Effector CD4-positive, alpha-beta T cell (primary cell): ENCODE data around the gene MYO1G.

ENCODE experiments used
- DNase-seq: peaks from one replicate; pipeline ENCODE4 v3.0.0-alpha.2; 2020

The MYO1G gene

GRCh38 chr7:44965937-44966730 lies 12.7 kb downstream of the MYO1G start:
- DNase-seq = no peak

DNA sequence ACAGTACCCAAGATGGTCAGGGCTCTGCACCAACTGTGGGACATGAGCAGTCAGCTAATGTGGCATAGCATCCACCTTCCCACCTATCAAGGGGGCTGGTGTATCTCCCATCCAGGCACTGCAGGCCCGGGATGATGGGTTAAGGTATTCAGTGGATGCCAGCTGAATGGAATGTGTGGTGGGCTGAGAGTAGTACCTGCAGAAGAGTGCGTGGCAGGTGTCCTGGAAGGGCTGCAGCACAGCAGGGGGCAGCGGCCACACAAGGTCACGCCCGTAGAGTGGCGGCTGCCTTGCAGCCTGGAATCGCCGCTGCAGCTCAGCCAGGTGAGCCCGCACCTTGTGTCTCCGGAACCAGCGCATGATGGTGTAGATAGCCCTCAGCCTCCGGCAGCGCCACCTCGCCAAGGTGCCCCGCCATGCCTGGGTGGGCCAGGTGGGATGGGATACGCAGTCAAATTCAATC lies 13.3 kb downstream of the MYO1G start:
- no peak for DNase-seq

DNA sequence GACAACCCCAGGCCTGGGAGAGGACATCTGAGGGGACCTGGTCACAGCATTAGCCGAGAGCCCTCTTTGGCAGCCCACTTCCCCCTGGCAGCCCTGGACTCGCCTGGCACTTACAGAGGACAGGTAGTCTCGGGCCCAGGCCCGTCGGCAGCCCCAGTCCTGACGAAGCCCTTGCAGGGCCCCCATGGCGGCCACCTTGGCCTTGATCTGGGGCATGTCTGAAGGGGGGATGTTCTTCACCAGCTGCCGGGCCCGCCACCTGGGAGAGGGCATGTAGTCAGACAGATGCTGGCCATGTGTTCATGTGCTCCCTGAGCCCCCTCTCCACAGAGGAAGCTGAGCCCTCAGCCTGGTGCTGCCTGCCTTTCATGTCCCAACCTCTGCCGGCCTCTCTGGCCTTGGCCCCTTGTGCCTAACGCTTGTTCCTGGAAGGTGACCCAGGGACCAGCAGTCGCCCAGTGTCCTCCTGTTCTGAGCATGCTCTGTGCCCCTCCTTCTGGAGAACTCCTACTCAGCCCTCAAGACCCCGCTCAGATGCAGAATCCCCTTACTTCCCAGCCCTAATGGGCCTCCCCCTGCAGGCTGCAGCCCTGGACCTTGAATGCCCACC lies 13.9 kb downstream of the MYO1G start:
- no peak for DNase-seq

DNA sequence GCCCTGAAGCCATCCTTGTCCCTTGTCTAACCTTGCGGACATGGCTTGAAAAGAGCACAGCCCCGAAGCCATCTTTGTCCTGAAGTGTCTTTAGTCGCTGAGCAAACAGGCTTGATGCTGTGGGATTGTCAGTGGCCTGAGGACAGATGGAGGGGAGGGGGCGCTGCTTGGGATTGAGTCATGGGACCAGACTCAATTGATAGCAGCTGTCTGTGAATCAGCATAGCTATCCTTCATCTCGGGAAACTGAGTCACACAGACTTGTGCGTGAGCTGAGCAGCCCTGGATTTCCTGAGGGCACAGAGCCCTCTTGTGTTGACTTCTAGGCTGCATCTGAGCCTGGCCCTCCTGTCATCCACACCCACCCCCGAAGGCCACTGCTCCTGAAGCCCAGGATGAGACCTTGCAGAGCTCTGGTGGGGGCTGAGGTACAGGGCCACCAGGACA lies 14.4 kb downstream of the MYO1G start:
- no peak for DNase-seq

- no peak for DNase-seq
These were observed 15.2 kb downstream of the MYO1G start for GRCh38 chr7:44963364-44964290.

- no peak for DNase-seq
These were observed 16.1 kb downstream of the MYO1G start for GRCh38 chr7:44962483-44963251.

GRCh38 chr7:44961844-44962482 lies 16.9 kb downstream of the MYO1G start:
- DNase-seq = no peak

DNA sequence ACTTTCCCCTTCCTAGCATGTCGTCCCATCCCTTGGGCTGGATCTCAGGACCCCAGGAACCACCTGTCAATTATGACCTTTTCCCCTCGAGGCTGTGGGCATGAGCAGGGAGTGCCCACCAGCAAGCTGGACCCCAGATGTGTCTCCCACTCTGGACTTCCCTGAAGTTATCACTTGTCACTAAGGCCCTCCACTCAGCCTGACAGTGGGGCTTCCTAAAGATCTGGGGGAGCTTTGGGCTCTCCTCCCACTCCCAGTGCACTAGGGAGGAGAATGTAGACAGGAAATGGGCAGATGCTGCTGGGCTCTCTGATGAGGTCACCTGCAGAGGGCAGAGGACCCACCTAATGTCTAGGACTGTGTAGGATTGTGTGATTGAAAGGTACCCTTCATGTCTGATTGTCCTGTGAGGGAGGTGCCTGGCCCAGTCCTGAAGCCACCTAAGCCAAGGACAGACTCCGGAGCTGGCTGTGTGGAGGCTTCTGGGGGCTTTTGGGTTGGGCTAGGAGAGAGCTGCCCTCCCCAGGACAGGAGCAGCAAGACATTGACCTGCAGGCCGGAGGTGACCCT lies 18.7 kb downstream of the MYO1G start:
- no peak for DNase-seq

DNA sequence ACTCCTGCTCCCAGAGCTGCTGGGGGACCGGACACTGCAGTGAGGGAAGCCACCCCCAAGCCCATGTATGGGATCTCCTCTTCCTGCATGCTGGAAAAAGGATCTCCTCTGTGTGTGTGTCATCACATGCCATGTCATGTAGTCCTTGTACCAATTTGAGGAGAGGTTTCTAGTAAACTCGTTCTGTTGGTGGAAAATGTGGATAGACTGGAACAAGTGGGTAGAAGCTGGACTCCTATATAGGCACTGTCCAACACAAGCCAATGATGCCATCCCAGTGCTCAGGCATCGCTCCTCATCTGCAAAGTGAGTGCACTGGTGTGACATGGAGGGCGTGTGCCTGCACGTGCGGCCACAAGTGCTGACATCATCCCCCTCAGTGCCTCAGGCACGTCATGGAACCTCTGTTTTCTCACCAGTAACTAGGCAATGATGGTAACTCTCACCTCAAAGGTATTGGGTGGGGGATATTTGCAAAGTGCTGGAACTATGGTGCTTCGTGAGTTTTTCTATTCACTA lies 19.3 kb downstream of the MYO1G start:
- peak; percentile 37 for DNase-seq

- no peak for DNase-seq
These were observed 20.0 kb downstream of the MYO1G start for GRCh38 chr7:44958645-44959344.

GRCh38 chr7:44956157-44956766 lies 22.6 kb downstream of the MYO1G start:
- no peak for DNase-seq

- DNase-seq = no peak
These were observed 23.1 kb downstream of the MYO1G start for GRCh38 chr7:44955733-44956132.

- DNase-seq = no peak
These were observed 25.7 kb downstream of the MYO1G start for GRCh38 chr7:44953156-44953555.

- no peak for DNase-seq
These were observed 29.5 kb downstream of the MYO1G start for GRCh38 chr7:44949303-44949702.

- no peak for DNase-seq
These were observed 33.3 kb downstream of the MYO1G start for GRCh38 chr7:44945479-44945878.

DNA sequence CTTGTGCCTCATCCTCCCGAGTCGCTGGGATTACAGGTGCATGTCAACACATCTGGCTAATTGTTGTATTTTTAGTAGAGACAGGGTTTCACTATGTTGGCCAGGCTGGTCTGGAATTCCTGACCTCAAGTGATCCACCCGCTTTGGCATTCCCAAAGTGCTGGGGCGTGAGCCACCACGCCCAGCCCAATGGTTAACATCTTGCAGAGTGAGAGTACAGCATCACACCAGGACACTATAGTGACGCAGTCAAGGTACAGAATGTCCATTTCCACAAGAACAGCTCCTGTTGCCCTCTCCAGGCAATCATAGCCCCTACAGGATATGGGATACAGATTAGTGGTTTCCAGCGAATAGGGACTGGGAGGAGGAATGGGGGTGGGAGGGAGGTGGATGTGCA lies 34.0 kb downstream of the MYO1G start:
- DNase-seq = no peak

- no peak for DNase-seq
These were observed 35.2 kb downstream of the MYO1G start for GRCh38 chr7:44943631-44944030.

- no peak for DNase-seq
These were observed 41.4 kb downstream of the MYO1G start for GRCh38 chr7:44937426-44937825.

- DNase-seq = no peak
These were observed 42.5 kb downstream of the MYO1G start for GRCh38 chr7:44936322-44936721.

- no peak for DNase-seq
These were observed 43.2 kb downstream of the MYO1G start for GRCh38 chr7:44935583-44935982.
